Measurements from ENCODE around the gene CYB5B.

The CYB5B gene

GRCh38 chr16:69396187-69397061 is 28.0 kb upstream of the CYB5B start:
- Histone ChIP-seq H3K4me1 (ENCODE audit: control insufficient read depth, low read depth, low read length) (no peaks in the 10 kb centered on the region), H3K4me3 (ENCODE audit: low read length) (no peak overlapping the region), H3K27ac (ENCODE audit: low read length) (no peak overlapping the region), H3K36me3 (ENCODE audit: control insufficient read depth, low read depth, low read length) (no peaks in the 10 kb centered on the region), H3K9ac (ENCODE audit: low read length) (no peak overlapping the region), H3K9me3 (ENCODE audit: control insufficient read depth, low read depth, low read length) (no peaks in the 10 kb centered on the region), H3K27me3 (ENCODE audit: control insufficient read depth, insufficient read depth, low read length) (no peaks in the 10 kb centered on the region)

- H3K27ac ChIP-seq (ENCODE audit: low read length): no peak overlapping the region
- no peaks in the 10 kb centered on the region for H3K27me3 ChIP-seq (ENCODE audit: control insufficient read depth, insufficient read depth, low read length)
- no peak overlapping the region for H3K4me3 ChIP-seq (ENCODE audit: low read length)
- H3K9ac ChIP-seq (ENCODE audit: low read length): no peak overlapping the region
- no peaks in the 10 kb centered on the region for H3K9me3 ChIP-seq (ENCODE audit: control insufficient read depth, low read depth, low read length)
- no peaks in the 10 kb centered on the region for H3K36me3 ChIP-seq (ENCODE audit: control insufficient read depth, low read depth, low read length)
- H3K4me1 ChIP-seq (ENCODE audit: control insufficient read depth, low read depth, low read length): no peaks in the 10 kb centered on the region
Measured at GRCh38 chr16:69397821-69398521, 26.4 kb upstream of the CYB5B start.

- Histone ChIP-seq H3K4me3 (ENCODE audit: low read length) (no peak overlapping the region), H3K36me3 (ENCODE audit: control insufficient read depth, low read depth, low read length) (no peaks in the 10 kb centered on the region), H3K9me3 (ENCODE audit: control insufficient read depth, low read depth, low read length) (no peaks in the 10 kb centered on the region), H3K27me3 (ENCODE audit: control insufficient read depth, insufficient read depth, low read length) (no peaks in the 10 kb centered on the region), H3K4me1 (ENCODE audit: control insufficient read depth, low read depth, low read length) (peaks cover 2% of the 10 kb centered on the region), H3K27ac (ENCODE audit: low read length) (no peak overlapping the region), H3K9ac (ENCODE audit: low read length) (no peak overlapping the region)
Measured at GRCh38 chr16:69399361-69399760, 25.1 kb upstream of the CYB5B start.

GRCh38 chr16:69402439-69402838 is 22.0 kb upstream of the CYB5B start:
- H3K27me3 ChIP-seq (ENCODE audit: control insufficient read depth, insufficient read depth, low read length): no peaks in the 10 kb centered on the region
- H3K4me3 ChIP-seq (ENCODE audit: low read length): no peak overlapping the region
- peaks cover 6% of the 10 kb centered on the region for H3K4me1 ChIP-seq (ENCODE audit: control insufficient read depth, low read depth, low read length)
- no peak overlapping the region for H3K9ac ChIP-seq (ENCODE audit: low read length)
- no peak overlapping the region for H3K27ac ChIP-seq (ENCODE audit: low read length)
- no peaks in the 10 kb centered on the region for H3K36me3 ChIP-seq (ENCODE audit: control insufficient read depth, low read depth, low read length)
- no peaks in the 10 kb centered on the region for H3K9me3 ChIP-seq (ENCODE audit: control insufficient read depth, low read depth, low read length)

- no peak overlapping the region for H3K27ac ChIP-seq (ENCODE audit: low read length)
- no peaks in the 10 kb centered on the region for H3K36me3 ChIP-seq (ENCODE audit: control insufficient read depth, low read depth, low read length)
- no peak overlapping the region for H3K9ac ChIP-seq (ENCODE audit: low read length)
- H3K4me3 ChIP-seq (ENCODE audit: low read length): no peak overlapping the region
- no peaks in the 10 kb centered on the region for H3K9me3 ChIP-seq (ENCODE audit: control insufficient read depth, low read depth, low read length)
- H3K4me1 ChIP-seq (ENCODE audit: control insufficient read depth, low read depth, low read length): peaks cover 6% of the 10 kb centered on the region
- H3K27me3 ChIP-seq (ENCODE audit: control insufficient read depth, insufficient read depth, low read length): no peaks in the 10 kb centered on the region
Measured at GRCh38 chr16:69404275-69404805, 20.1 kb upstream of the CYB5B start.

GRCh38 chr16:69405326-69405725 is 19.1 kb upstream of the CYB5B start:
- H3K27ac ChIP-seq (ENCODE audit: low read length): no peak overlapping the region
- H3K4me3 ChIP-seq (ENCODE audit: low read length): no peak overlapping the region
- peaks cover 6% of the 10 kb centered on the region for H3K4me1 ChIP-seq (ENCODE audit: control insufficient read depth, low read depth, low read length)
- no peak overlapping the region for H3K9ac ChIP-seq (ENCODE audit: low read length)
- H3K36me3 ChIP-seq (ENCODE audit: control insufficient read depth, low read depth, low read length): no peaks in the 10 kb centered on the region
- H3K27me3 ChIP-seq (ENCODE audit: control insufficient read depth, insufficient read depth, low read length): no peaks in the 10 kb centered on the region
- no peaks in the 10 kb centered on the region for H3K9me3 ChIP-seq (ENCODE audit: control insufficient read depth, low read depth, low read length)

- no peak overlapping the region for H3K9ac ChIP-seq (ENCODE audit: low read length)
- H3K4me3 ChIP-seq (ENCODE audit: low read length): no peak overlapping the region
- no peaks in the 10 kb centered on the region for H3K9me3 ChIP-seq (ENCODE audit: control insufficient read depth, low read depth, low read length)
- H3K4me1 ChIP-seq (ENCODE audit: control insufficient read depth, low read depth, low read length): peaks cover 6% of the 10 kb centered on the region
- no peaks in the 10 kb centered on the region for H3K27me3 ChIP-seq (ENCODE audit: control insufficient read depth, insufficient read depth, low read length)
- H3K36me3 ChIP-seq (ENCODE audit: control insufficient read depth, low read depth, low read length): no peaks in the 10 kb centered on the region
- no peak overlapping the region for H3K27ac ChIP-seq (ENCODE audit: low read length)
Measured at GRCh38 chr16:69405757-69406156, 18.7 kb upstream of the CYB5B start.

GRCh38 chr16:69406780-69407331 is 17.6 kb upstream of the CYB5B start:
- Histone ChIP-seq H3K4me1 (ENCODE audit: control insufficient read depth, low read depth, low read length) (peaks cover 6% of the 10 kb centered on the region), H3K4me3 (ENCODE audit: low read length) (no peak overlapping the region), H3K9me3 (ENCODE audit: control insufficient read depth, low read depth, low read length) (no peaks in the 10 kb centered on the region), H3K27ac (ENCODE audit: low read length) (no peak overlapping the region), H3K9ac (ENCODE audit: low read length) (no peak overlapping the region), H3K27me3 (ENCODE audit: control insufficient read depth, insufficient read depth, low read length) (no peaks in the 10 kb centered on the region), H3K36me3 (ENCODE audit: control insufficient read depth, low read depth, low read length) (no peaks in the 10 kb centered on the region)

GRCh38 chr16:69407702-69408323 is 16.6 kb upstream of the CYB5B start:
- Histone ChIP-seq H3K27me3 (ENCODE audit: control insufficient read depth, insufficient read depth, low read length) (no peaks in the 10 kb centered on the region), H3K4me3 (ENCODE audit: low read length) (no peak overlapping the region), H3K27ac (ENCODE audit: low read length) (no peak overlapping the region), H3K9ac (ENCODE audit: low read length) (no peak overlapping the region), H3K36me3 (ENCODE audit: control insufficient read depth, low read depth, low read length) (no peaks in the 10 kb centered on the region), H3K4me1 (ENCODE audit: control insufficient read depth, low read depth, low read length) (peaks cover 6% of the 10 kb centered on the region), H3K9me3 (ENCODE audit: control insufficient read depth, low read depth, low read length) (no peaks in the 10 kb centered on the region)

- Histone ChIP-seq H3K27me3 (ENCODE audit: control insufficient read depth, insufficient read depth, low read length) (no peaks in the 10 kb centered on the region), H3K4me3 (ENCODE audit: low read length) (no peak overlapping the region), H3K27ac (ENCODE audit: low read length) (no peak overlapping the region), H3K9me3 (ENCODE audit: control insufficient read depth, low read depth, low read length) (no peaks in the 10 kb centered on the region), H3K36me3 (ENCODE audit: control insufficient read depth, low read depth, low read length) (no peaks in the 10 kb centered on the region), H3K9ac (ENCODE audit: low read length) (no peak overlapping the region), H3K4me1 (ENCODE audit: control insufficient read depth, low read depth, low read length) (peaks cover 6% of the 10 kb centered on the region)
Measured at GRCh38 chr16:69408475-69408874, 15.9 kb upstream of the CYB5B start.

GRCh38 chr16:69410219-69410990 is 14.0 kb upstream of the CYB5B start:
- Histone ChIP-seq H3K4me1 (ENCODE audit: control insufficient read depth, low read depth, low read length) (no peaks in the 10 kb centered on the region), H3K27me3 (ENCODE audit: control insufficient read depth, insufficient read depth, low read length) (no peaks in the 10 kb centered on the region), H3K27ac (ENCODE audit: low read length) (no peak overlapping the region), H3K9me3 (ENCODE audit: control insufficient read depth, low read depth, low read length) (no peaks in the 10 kb centered on the region), H3K4me3 (ENCODE audit: low read length) (no peak overlapping the region), H3K36me3 (ENCODE audit: control insufficient read depth, low read depth, low read length) (no peaks in the 10 kb centered on the region), H3K9ac (ENCODE audit: low read length) (no peak overlapping the region)

Measured in iPS-18a (cell line).